DND-41 (cell line): ENCODE data around the gene BCR.

Experiments used
- ATAC-seq: fragments of 200-7000 bp; cut with Tn5 transposase; 3 replicates; pipeline ENCODE4 v1.9.1; 2021; ENCODE audit warnings: low read depth; ENCODE audit not compliant: insufficient read depth
- DNase-seq: peaks from one replicate; pipeline ENCODE4 v3.0.0-alpha.2; 2020
- H2AFZ ChIP-seq: 2 replicates; pipeline ENCODE4 v1.6.0; 2012; ENCODE audit warnings: low read depth, low read length
- H3K27ac ChIP-seq: 2 replicates; pipeline ENCODE4 v1.5.1; 2012; ENCODE audit warnings: low read length, inconsistent platforms
- H3K27me3 ChIP-seq: fragments of 200-600 bp; sonication (generic); 2 replicates; pipeline ENCODE4 v1.6.0; 2012; ENCODE audit warnings: low read length, mild to moderate bottlenecking, inconsistent platforms; ENCODE audit not compliant: insufficient read depth, poor library complexity
- H3K36me3 ChIP-seq: 2 replicates; pipeline ENCODE4 v1.5.1; 2012; ENCODE audit warnings: low read length, inconsistent platforms; ENCODE audit not compliant: insufficient read depth
- H3K4me1 ChIP-seq: 2 replicates; pipeline ENCODE4 v1.5.1; 2012; ENCODE audit warnings: mild to moderate bottlenecking, low read length; ENCODE audit not compliant: insufficient read depth
- H3K4me2 ChIP-seq: 2 replicates; pipeline ENCODE4 v1.6.0; 2012; ENCODE audit warnings: mild to moderate bottlenecking, moderate library complexity, low read length, inconsistent platforms; ENCODE audit not compliant: insufficient read depth
- H3K4me3 ChIP-seq, 2 experiments: fragments of 200-600 bp in 1 of 2; shearing (Covaris generic) in 1 of 2; 2 replicates each; pipeline ENCODE4 v1.5.1; 2012 to 2016; ENCODE audit warnings: inconsistent platforms in 2 of 2, low read length in 2 of 2, mild to moderate bottlenecking in 2 of 2, low read depth in 1 of 2, moderate library complexity in 1 of 2
- H3K79me2 ChIP-seq: 2 replicates; pipeline ENCODE4 v1.6.0; 2012; ENCODE audit warnings: low read length, inconsistent platforms; ENCODE audit not compliant: insufficient read depth
- H3K9ac ChIP-seq: 2 replicates; pipeline ENCODE4 v1.6.0; 2012; ENCODE audit warnings: low read depth, mild to moderate bottlenecking, inconsistent platforms, low read length, moderate library complexity
- H3K9me3 ChIP-seq: 2 replicates; pipeline ENCODE4 v1.5.1; 2012; ENCODE audit warnings: low read length, moderate library complexity, mild to moderate bottlenecking, inconsistent platforms; ENCODE audit not compliant: insufficient read depth, severe bottlenecking
- H4K20me1 ChIP-seq: 2 replicates; pipeline ENCODE4 v1.6.0; 2012; ENCODE audit warnings: low read length; ENCODE audit not compliant: insufficient read depth
- EZH2 ChIP-seq: IDR thresholded peaks from 3 replicates; pipeline ENCODE4 v1.6.1; 2012; ENCODE audit warnings: borderline replicate concordance, low read depth, mild to moderate bottlenecking, moderate library complexity, low read length, inconsistent platforms; ENCODE audit not compliant: severe bottlenecking
- TF ChIP-seq, protein P1 (sequence below): IDR thresholded peaks from 2 replicates; pipeline ENCODE4 v1.5.1; 2012; ENCODE audit warnings: borderline replicate concordance, low read length, moderate library complexity, mild to moderate bottlenecking; ENCODE audit not compliant: poor library complexity, severe bottlenecking; ENCODE audit errors: extremely low read depth

BCR gene

DNA sequence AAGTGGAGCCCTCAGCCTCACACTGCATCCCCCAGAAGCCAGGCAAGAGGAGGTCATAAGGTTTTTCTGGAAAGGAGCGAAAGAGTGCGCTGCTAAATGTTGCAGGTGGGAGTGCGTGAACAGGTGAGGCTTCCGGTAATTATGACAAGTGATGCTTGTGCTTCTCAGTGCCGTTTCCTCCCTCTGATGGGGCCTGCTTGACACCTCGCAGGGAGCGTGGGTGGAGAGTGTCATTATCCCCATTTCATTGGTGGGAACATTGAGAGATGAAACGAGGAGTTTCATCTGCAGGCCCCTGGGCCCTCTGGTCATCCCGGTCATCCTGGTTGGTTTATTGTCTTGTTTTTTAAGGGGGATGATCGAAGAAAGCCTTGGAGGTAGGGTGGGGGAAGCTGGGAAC, 57.5 kb downstream of the BCR start:
- Histone ChIP-seq H3K27ac (no peak overlapping the region), H3K4me1 (peaks cover 4% of the 10 kb centered on the region; the same call in 1 of the 2 replicates), H3K4me3 (no peak overlapping the region), H3K4me2 (no peak overlapping the region), H3K27me3 (no peaks in the 10 kb centered on the region), H3K79me2 (peaks cover 92% of the 10 kb centered on the region), H3K9me3 (no peaks in the 10 kb centered on the region), H3K9ac (no peak overlapping the region), H2AFZ (no peak overlapping the region), H4K20me1 (peaks cover 68% of the 10 kb centered on the region), H3K36me3 (no peaks in the 10 kb centered on the region)
- ATAC-seq (no peak), DNase-seq (no peak)
- no peak for TF ChIP-seq EZH2
- TF ChIP-seq, protein P1, sequence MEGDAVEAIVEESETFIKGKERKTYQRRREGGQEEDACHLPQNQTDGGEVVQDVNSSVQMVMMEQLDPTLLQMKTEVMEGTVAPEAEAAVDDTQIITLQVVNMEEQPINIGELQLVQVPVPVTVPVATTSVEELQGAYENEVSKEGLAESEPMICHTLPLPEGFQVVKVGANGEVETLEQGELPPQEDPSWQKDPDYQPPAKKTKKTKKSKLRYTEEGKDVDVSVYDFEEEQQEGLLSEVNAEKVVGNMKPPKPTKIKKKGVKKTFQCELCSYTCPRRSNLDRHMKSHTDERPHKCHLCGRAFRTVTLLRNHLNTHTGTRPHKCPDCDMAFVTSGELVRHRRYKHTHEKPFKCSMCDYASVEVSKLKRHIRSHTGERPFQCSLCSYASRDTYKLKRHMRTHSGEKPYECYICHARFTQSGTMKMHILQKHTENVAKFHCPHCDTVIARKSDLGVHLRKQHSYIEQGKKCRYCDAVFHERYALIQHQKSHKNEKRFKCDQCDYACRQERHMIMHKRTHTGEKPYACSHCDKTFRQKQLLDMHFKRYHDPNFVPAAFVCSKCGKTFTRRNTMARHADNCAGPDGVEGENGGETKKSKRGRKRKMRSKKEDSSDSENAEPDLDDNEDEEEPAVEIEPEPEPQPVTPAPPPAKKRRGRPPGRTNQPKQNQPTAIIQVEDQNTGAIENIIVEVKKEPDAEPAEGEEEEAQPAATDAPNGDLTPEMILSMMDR, result no peak

DNA sequence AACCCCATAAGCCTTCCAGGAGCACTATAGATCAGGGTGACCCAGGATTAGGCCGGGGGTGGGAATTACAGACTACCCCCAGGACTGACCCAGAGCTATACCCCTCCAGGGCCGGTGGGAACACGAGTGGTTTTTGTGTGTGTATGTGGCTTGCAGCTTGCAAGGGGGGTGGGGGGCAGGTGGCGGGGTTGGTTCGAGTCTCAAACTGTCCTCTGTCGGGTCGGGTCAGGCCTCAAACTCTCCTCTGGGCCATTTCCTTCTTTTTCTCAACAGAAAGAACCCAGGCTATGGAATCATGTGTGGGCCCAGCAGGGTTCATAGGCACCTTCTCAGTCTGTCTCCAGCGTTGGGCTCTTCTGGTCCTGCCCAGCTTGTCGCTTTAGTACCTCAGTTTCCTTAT, 58.4 kb downstream of the BCR start:
- no peak overlapping the region for H3K4me2 ChIP-seq
- H3K36me3 ChIP-seq, result no peaks in the 10 kb centered on the region
- peaks cover 68% of the 10 kb centered on the region for H4K20me1 ChIP-seq
- peaks cover 5% of the 10 kb centered on the region; the same call in 1 of the 2 replicates for H3K4me1 ChIP-seq
- no peak overlapping the region for H3K4me3 ChIP-seq
- no peak overlapping the region for H2AFZ ChIP-seq
- no peaks in the 10 kb centered on the region for H3K9me3 ChIP-seq
- no peak for DNase-seq
- no peak overlapping the region for H3K9ac ChIP-seq
- H3K79me2 ChIP-seq, result peaks cover 91% of the 10 kb centered on the region
- ATAC-seq, result no peak
- no peaks in the 10 kb centered on the region for H3K27me3 ChIP-seq
- H3K27ac ChIP-seq, result no peak overlapping the region
- no peak for TF ChIP-seq EZH2
- TF ChIP-seq, protein P1, result no peak

DNA sequence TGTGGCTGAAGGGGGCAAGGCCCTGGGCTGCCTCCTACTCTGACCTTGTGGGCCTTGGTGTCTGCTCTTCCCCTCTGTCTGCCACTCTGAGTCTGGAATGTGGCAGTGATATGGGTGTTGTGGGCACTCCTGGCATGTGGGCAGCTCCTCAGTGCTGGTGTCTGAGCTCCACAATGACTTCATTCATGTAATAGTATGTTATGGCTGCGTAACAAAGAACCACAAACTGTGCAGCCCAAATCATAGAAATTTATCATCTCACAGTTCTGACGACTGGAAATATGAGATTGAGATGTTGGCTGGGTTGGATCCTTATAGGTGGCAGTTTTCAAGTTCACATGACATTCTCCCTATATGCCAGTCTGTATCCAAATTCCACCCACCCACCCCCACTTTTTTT, 59.1 kb downstream of the BCR start:
- H3K36me3 ChIP-seq, result no peaks in the 10 kb centered on the region
- H3K4me3 ChIP-seq, result no peak overlapping the region
- H4K20me1 ChIP-seq, result peaks cover 65% of the 10 kb centered on the region
- peaks cover 5% of the 10 kb centered on the region; the same call in 1 of the 2 replicates for H3K4me1 ChIP-seq
- H3K27me3 ChIP-seq, result no peaks in the 10 kb centered on the region
- TF ChIP-seq EZH2, result no peak
- TF ChIP-seq, protein P1, result no peak
- H3K4me2 ChIP-seq, result no peak overlapping the region
- ATAC-seq (no peak), DNase-seq (no peak)
- H3K9ac ChIP-seq, result no peak overlapping the region
- no peaks in the 10 kb centered on the region for H3K9me3 ChIP-seq
- no peak overlapping the region for H2AFZ ChIP-seq
- peaks cover 91% of the 10 kb centered on the region for H3K79me2 ChIP-seq
- H3K27ac ChIP-seq, result no peak overlapping the region
